Fibroblast of skin of abdomen (primary cell): ENCODE results near the gene MDM4. TPM values are rescaled to one million over a fixed set of nuclear protein-coding genes. Genes with fewer than 3 reads are reported as not detected.
"Not testable (repeated sequence)": the region's sequence is repeated elsewhere in the genome, so short reads cannot be mapped to it uniquely, and the experiment has no call there.

Source experiments
- DNase-seq: peaks from one replicate; pipeline ENCODE4 v3.0.0-alpha.2; 2013
- polyA plus RNA-seq, 2 experiments: library from polyadenylated mRNA; unstranded; fragments of 120-200 nt; gene quantifications; one replicate each; pipeline ENCODE4 v1.2.1, GENCODE V29; 2013; ENCODE audit not compliant: insufficient read length in 2 of 2

MDM4 gene
- 12.7 TPM for polyA plus RNA-seq (2013, experiment 1 of 2; ENCODE audit: insufficient read length)
- 16.9 TPM for polyA plus RNA-seq (2013, experiment 2 of 2; ENCODE audit: insufficient read length)

- DNase-seq, result peak; percentile 98
These were observed at the start of gene MDM4 for GRCh38 chr1:204516180-204516879. Gene MDM4 (plus strand): TSS chr1:204516406. CDS start chr1:204525519, 9,113 bp downstream.

GRCh38 chr1:204466416-204467405 is 49.5 kb upstream of the MDM4 start:
- DNase-seq, result no peak

GRCh38 chr1:204468206-204468605 is 48.0 kb upstream of the MDM4 start:
- DNase-seq, result no peak

- no peak for DNase-seq
These were observed 47.4 kb upstream of the MDM4 start for GRCh38 chr1:204468766-204469302.

GRCh38 chr1:204469304-204469703 is 46.9 kb upstream of the MDM4 start:
- DNase-seq, result no peak

GRCh38 chr1:204471687-204472086 is 44.5 kb upstream of the MDM4 start:
- no peak for DNase-seq

- no peak for DNase-seq
These were observed 43.5 kb upstream of the MDM4 start for GRCh38 chr1:204472660-204473059.

- no peak for DNase-seq
These were observed 42.7 kb upstream of the MDM4 start for GRCh38 chr1:204473400-204473965.

- DNase-seq, result peak; percentile 40
These were observed 40.4 kb upstream of the MDM4 start for GRCh38 chr1:204475656-204476432.

GRCh38 chr1:204476563-204476962 is 39.6 kb upstream of the MDM4 start:
- no peak for DNase-seq

GRCh38 chr1:204477036-204477740 is 39.0 kb upstream of the MDM4 start:
- no peak for DNase-seq

GRCh38 chr1:204478172-204478899 is 37.9 kb upstream of the MDM4 start:
- no peak for DNase-seq

GRCh38 chr1:204478921-204479320 is 37.3 kb upstream of the MDM4 start:
- DNase-seq, result no peak

GRCh38 chr1:204479387-204480136 is 36.6 kb upstream of the MDM4 start:
- DNase-seq, result no peak

- no peak for DNase-seq
These were observed 35.7 kb upstream of the MDM4 start for GRCh38 chr1:204480515-204480914.

- DNase-seq, result no peak
These were observed 32.4 kb upstream of the MDM4 start for GRCh38 chr1:204483791-204484190.

GRCh38 chr1:204486513-204487255 is 29.5 kb upstream of the MDM4 start:
- DNase-seq, result not testable (repeated sequence)

- DNase-seq, result peak; percentile 38
These were observed 29.0 kb upstream of the MDM4 start for GRCh38 chr1:204487256-204487615.

GRCh38 chr1:204491655-204492054 is 24.6 kb upstream of the MDM4 start:
- no peak for DNase-seq
